ENCODE data around the gene RASSF9.

The RASSF9 gene

DNA sequence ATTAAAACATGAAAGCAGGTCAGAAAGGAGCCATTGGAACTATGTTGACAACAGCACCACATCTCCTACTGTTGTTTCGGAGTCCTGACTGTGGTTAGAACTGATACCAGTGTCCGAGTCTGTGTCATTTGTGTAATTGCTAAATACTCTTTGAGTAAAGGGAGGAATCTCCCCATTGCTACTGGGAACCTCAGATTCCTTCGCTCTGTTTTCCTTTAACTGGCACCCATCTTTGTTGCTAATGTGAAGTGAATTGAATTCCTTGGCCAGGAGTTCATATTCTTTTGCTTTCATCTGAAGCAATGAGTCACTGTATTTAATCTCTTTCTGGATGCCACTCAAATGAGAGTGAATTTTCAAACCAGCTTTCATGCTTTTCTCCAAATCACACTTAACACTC, 31.5 kb downstream of the RASSF9 start:
- Histone ChIP-seq H3K9me3 (ENCODE audit: severe bottlenecking) (no peaks in the 10 kb centered on the region), H3K27ac (no peak overlapping the region), H3K36me3 (no peaks in the 10 kb centered on the region), H3K4me3 (ENCODE audit: low read depth, low read length) (no peak overlapping the region), H3K27me3 (ENCODE audit: insufficient read depth, low read depth, severe bottlenecking) (no peaks in the 10 kb centered on the region)
- TF ChIP-seq, protein P1, sequence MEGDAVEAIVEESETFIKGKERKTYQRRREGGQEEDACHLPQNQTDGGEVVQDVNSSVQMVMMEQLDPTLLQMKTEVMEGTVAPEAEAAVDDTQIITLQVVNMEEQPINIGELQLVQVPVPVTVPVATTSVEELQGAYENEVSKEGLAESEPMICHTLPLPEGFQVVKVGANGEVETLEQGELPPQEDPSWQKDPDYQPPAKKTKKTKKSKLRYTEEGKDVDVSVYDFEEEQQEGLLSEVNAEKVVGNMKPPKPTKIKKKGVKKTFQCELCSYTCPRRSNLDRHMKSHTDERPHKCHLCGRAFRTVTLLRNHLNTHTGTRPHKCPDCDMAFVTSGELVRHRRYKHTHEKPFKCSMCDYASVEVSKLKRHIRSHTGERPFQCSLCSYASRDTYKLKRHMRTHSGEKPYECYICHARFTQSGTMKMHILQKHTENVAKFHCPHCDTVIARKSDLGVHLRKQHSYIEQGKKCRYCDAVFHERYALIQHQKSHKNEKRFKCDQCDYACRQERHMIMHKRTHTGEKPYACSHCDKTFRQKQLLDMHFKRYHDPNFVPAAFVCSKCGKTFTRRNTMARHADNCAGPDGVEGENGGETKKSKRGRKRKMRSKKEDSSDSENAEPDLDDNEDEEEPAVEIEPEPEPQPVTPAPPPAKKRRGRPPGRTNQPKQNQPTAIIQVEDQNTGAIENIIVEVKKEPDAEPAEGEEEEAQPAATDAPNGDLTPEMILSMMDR (IDR thresholded peaks at IDR 0.05; ENCODE audit: low read depth, low read length): no peak
- no peak for DNase-seq

DNA sequence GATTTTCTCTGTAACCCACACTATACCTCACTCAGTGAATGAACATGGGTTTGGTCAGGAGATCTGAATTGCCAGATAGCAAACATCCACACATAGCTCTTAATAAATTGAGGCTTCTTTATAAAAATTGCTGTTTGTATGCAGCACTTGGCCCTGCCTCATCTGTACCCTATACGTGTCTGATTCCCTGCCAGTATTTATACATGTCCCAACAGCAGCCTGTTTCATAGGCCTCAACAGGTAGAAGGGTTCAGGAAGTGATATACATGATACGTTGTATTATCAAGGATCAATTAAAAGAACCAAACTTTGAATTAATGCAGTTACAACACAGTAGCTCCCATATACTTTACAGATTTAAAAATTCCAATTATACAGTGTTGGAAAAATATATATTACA, 32.3 kb downstream of the RASSF9 start:
- Histone ChIP-seq H3K27me3 (ENCODE audit: insufficient read depth, low read depth, severe bottlenecking) (no peaks in the 10 kb centered on the region), H3K9me3 (ENCODE audit: severe bottlenecking) (no peaks in the 10 kb centered on the region), H3K27ac (no peak overlapping the region), H3K4me3 (ENCODE audit: low read depth, low read length) (no peak overlapping the region), H3K36me3 (no peaks in the 10 kb centered on the region)
- TF ChIP-seq, protein P1 (IDR thresholded peaks at IDR 0.05; ENCODE audit: low read depth, low read length): no peak
- no peak for DNase-seq

DNA sequence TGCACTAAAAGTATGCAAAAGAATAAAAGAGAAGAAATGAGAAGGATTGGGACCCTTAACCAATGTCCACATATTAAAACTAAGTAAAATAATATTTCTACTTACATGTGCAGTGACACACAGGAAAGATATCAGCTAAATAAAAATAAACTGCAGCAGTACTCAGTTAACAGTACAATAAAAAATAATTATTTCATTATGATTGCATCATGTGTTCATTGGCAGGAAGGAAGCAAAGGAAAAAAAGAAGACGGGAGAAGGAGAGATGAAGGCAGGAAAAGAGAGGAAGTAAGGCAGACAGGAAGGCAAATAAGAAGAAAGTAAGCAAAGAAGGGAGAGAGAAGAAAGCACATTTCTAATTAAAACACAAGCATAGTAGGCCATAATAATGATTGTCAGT, 33.0 kb downstream of the RASSF9 start:
- no peaks in the 10 kb centered on the region for H3K9me3 ChIP-seq (ENCODE audit: severe bottlenecking)
- DNase-seq: no peak
- no peaks in the 10 kb centered on the region for H3K27me3 ChIP-seq (ENCODE audit: insufficient read depth, low read depth, severe bottlenecking)
- H3K4me3 ChIP-seq (ENCODE audit: low read depth, low read length): no peak overlapping the region
- TF ChIP-seq, protein P1 (IDR thresholded peaks at IDR 0.05; ENCODE audit: low read depth, low read length): no peak
- no peaks in the 10 kb centered on the region for H3K36me3 ChIP-seq
- no peak overlapping the region for H3K27ac ChIP-seq

DNA sequence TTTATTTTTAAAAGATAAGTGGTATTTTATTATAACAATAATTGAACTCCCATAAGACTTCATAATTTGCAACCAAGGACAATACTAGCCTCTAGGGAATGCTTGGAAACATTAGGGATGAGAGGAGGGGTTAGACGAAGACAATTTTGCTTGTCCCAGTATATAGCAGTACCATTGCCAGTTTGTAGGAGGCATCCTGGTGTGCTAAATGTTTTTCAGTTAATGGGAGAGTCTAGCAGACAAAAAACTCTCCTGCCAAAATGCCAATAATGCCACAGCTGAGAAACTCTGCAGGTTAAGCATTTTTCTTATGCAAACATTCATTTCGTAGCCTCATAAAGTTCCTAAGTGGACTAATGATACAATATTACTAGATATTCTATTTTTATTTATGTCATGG, 38.1 kb downstream of the RASSF9 start:
- DNase-seq: no peak
- no peak overlapping the region for H3K27ac ChIP-seq
- no peaks in the 10 kb centered on the region for H3K27me3 ChIP-seq (ENCODE audit: insufficient read depth, low read depth, severe bottlenecking)
- H3K36me3 ChIP-seq: no peaks in the 10 kb centered on the region
- TF ChIP-seq, protein P1 (IDR thresholded peaks at IDR 0.05; ENCODE audit: low read depth, low read length): no peak
- no peaks in the 10 kb centered on the region for H3K9me3 ChIP-seq (ENCODE audit: severe bottlenecking)
- no peak overlapping the region for H3K4me3 ChIP-seq (ENCODE audit: low read depth, low read length)

DNA sequence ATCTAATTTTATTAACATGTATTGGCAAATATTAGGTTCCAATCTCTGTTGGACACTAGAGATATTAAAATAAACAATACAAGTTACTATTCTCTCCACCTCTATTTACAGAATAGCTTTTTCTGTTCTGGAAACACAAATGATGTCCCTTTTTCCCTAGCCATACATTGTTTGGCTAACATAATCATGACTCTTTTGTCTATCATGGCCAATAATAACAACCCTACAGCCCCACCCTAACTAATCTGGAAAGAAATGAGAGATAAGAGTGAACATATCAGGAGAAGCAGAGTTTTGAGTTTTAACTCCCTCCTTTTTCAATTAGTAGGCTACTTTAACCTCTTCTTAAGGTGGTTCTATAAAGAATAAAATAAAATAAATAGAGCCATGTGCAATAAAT, 40.2 kb downstream of the RASSF9 start:
- no peaks in the 10 kb centered on the region for H3K9me3 ChIP-seq (ENCODE audit: severe bottlenecking)
- no peak overlapping the region for H3K4me3 ChIP-seq (ENCODE audit: low read depth, low read length)
- H3K36me3 ChIP-seq: no peaks in the 10 kb centered on the region
- TF ChIP-seq, protein P1 (IDR thresholded peaks at IDR 0.05; ENCODE audit: low read depth, low read length): no peak
- H3K27me3 ChIP-seq (ENCODE audit: insufficient read depth, low read depth, severe bottlenecking): no peaks in the 10 kb centered on the region
- no peak overlapping the region for H3K27ac ChIP-seq
- no peak for DNase-seq

DNA sequence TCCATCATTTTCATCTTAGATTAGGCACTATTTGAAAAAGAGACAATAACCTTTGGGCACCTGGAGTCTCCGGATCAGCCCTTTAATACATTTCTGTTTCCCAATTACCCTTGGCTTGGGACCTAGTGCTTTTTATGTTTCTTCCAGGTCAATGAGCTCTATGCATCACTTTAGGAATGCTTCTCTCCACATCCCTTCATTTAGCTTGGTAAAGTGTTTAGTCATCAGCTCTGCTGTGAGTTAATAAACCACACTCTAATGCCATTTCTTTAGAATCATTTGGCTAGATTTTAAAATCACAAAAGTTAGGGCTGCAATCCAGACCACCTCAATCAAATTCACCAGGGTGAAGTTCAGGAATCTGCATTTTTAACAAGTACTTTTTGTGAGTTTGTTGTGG, 41.7 kb downstream of the RASSF9 start:
- no peak for DNase-seq
- TF ChIP-seq, protein P1 (IDR thresholded peaks at IDR 0.05; ENCODE audit: low read depth, low read length): no peak
- Histone ChIP-seq H3K27ac (no peak overlapping the region), H3K4me3 (ENCODE audit: low read depth, low read length) (no peak overlapping the region), H3K9me3 (ENCODE audit: severe bottlenecking) (no peaks in the 10 kb centered on the region), H3K36me3 (no peaks in the 10 kb centered on the region), H3K27me3 (ENCODE audit: insufficient read depth, low read depth, severe bottlenecking) (no peaks in the 10 kb centered on the region)

All from WERI-Rb-1 (cell line).